HEK293 (cell line): ENCODE measurements around the gene FOXP1.

Source experiments
- CTCF ChIA-PET: fragments of 350-600 bp; formaldehyde crosslinking; extraction: SDS; loops from one replicate; lab custom pipeline; 2021; ENCODE audit warnings: antibody characterized with exemption; lab: Yijun Ruan, JAX
- POLR2A ChIA-PET: fragments of 300-600 bp; formaldehyde crosslinking; extraction: SDS; loops from one replicate; lab custom pipeline; 2020; ENCODE audit warnings: antibody characterized with exemption, inconsistent platforms; lab: Yijun Ruan, JAX
- H3K27ac ChIP-seq: fragments of 200-500 bp; sonication (Bioruptor generic); 2 replicates; pipeline ENCODE4 v1.5.1; 2014; ENCODE audit warnings: low read depth, low read length, control low read depth, inconsistent platforms; ENCODE audit errors: extremely low read depth
- H3K36me3 ChIP-seq, 2 experiments: fragments of 200-500 bp in 1 of 2; sonication (Bioruptor generic) in 1 of 2; 1 replicate in 1 of 2; 2 replicates in 1 of 2; pipeline ENCODE4 v1.5.1; 2014 to 2017; ENCODE audit warnings: inconsistent platforms in 2 of 2, low read length in 2 of 2; ENCODE audit not compliant: control insufficient read depth in 2 of 2, insufficient read depth in 1 of 2
- H3K4me1 ChIP-seq: fragments of 200-500 bp; sonication (Bioruptor generic); 2 replicates; pipeline ENCODE4 v1.5.1; 2014; ENCODE audit warnings: mild to moderate bottlenecking, low read length, inconsistent platforms; ENCODE audit not compliant: control insufficient read depth, insufficient read depth
- H3K4me3 ChIP-seq: 2 replicates; pipeline ENCODE4 v1.5.1; 2011; ENCODE audit warnings: low read depth, mild to moderate bottlenecking, control low read depth, low read length, moderate library complexity
- H3K9me3 ChIP-seq: fragments of 200-500 bp; sonication (Bioruptor generic); 2 replicates; pipeline ENCODE4 v1.5.1; 2014; ENCODE audit warnings: low read depth, low read length, inconsistent platforms; ENCODE audit not compliant: control insufficient read depth, insufficient read depth
- MZF1 ChIP-seq: fragments of 450-650 bp; formaldehyde crosslinking; IDR thresholded peaks from 2 replicates; pipeline ENCODE4 v1.5.1; 2017; ENCODE audit warnings: missing biosample characterization, missing genetic modification characterization, borderline replicate concordance
- ZNF10 ChIP-seq: fragments of 450-650 bp; formaldehyde crosslinking; IDR thresholded peaks from 2 replicates; pipeline ENCODE4 v1.5.1; 2017; ENCODE audit warnings: missing biosample characterization, missing genetic modification characterization
- ZNF24 ChIP-seq: fragments of 450-650 bp; formaldehyde crosslinking; IDR thresholded peaks from 2 replicates; pipeline ENCODE4 v1.5.1; 2016; ENCODE audit warnings: missing biosample characterization, missing genetic modification characterization
- ZNF311 ChIP-seq: fragments of 450-650 bp; formaldehyde crosslinking; IDR thresholded peaks from 2 replicates; pipeline ENCODE4 v1.5.1; 2017; ENCODE audit warnings: missing biosample characterization, missing genetic modification characterization, borderline replicate concordance
- ZNF473 ChIP-seq: fragments of 450-650 bp; formaldehyde crosslinking; IDR thresholded peaks from 2 replicates; pipeline ENCODE4 v1.5.1; 2017; ENCODE audit warnings: missing biosample characterization, missing genetic modification characterization
- ZNF596 ChIP-seq: fragments of 450-650 bp; IDR thresholded peaks from 2 replicates; pipeline ENCODE4 v1.5.0; 2018; ENCODE audit warnings: missing biosample characterization, mild to moderate bottlenecking, missing genetic modification characterization, moderate library complexity
- ZNF621 ChIP-seq: fragments of 450-650 bp; formaldehyde crosslinking; IDR thresholded peaks from 2 replicates; pipeline ENCODE4 v1.5.1; 2017; ENCODE audit warnings: missing biosample characterization, missing genetic modification characterization
- ZNF776 ChIP-seq: fragments of 450-650 bp; formaldehyde crosslinking; IDR thresholded peaks from 2 replicates; pipeline ENCODE4 v1.5.0; 2017; ENCODE audit warnings: missing biosample characterization, missing genetic modification characterization, borderline replicate concordance
- TF ChIP-seq, protein P1 (sequence below): fragments of 450-650 bp; formaldehyde crosslinking; IDR thresholded peaks from 2 replicates; pipeline ENCODE4 v1.5.1; 2016; ENCODE audit warnings: missing biosample characterization, missing genetic modification characterization, borderline replicate concordance
- TF ChIP-seq, protein P2 (sequence below): fragments of 450-650 bp; formaldehyde crosslinking; IDR thresholded peaks from 2 replicates; pipeline ENCODE4 v1.5.1; 2016; ENCODE audit warnings: missing biosample characterization, missing genetic modification characterization
- TF ChIP-seq, protein P3 (sequence below): fragments of 450-650 bp; formaldehyde crosslinking; IDR thresholded peaks from 2 replicates; pipeline ENCODE4 v1.5.0; 2017; ENCODE audit warnings: missing biosample characterization, missing genetic modification characterization, borderline replicate concordance
- TF ChIP-seq, protein P4 (sequence below): fragments of 450-650 bp; formaldehyde crosslinking; IDR thresholded peaks from 2 replicates; pipeline ENCODE4; 2016; ENCODE audit warnings: missing biosample characterization, missing genetic modification characterization
- TF ChIP-seq, protein P5 (sequence below): fragments of 450-650 bp; formaldehyde crosslinking; IDR thresholded peaks from 2 replicates; pipeline ENCODE4 v1.5.1; 2016; ENCODE audit warnings: missing biosample characterization, missing genetic modification characterization

FOXP1 gene

DNA sequence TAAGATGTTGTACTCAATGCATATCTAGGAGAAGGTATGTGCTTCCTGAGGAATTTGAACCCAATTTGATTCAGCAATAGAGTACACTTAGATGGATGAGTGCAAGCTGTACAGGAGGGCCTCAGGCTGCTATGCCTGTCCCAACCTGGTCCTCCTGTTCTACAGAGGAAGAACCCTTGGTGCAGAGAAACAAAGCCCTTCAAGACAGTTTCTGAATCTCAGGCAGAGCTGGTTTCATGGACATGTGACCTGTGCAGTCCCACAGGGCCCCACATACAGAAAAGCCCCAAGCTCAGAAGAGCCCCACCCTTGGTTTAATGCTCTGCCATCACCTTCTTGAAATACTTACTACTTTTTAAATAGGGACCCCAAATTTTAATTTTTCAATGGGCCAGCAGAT is 15.3 kb downstream of the FOXP1 start (continued):
- TF ChIP-seq, protein P1, sequence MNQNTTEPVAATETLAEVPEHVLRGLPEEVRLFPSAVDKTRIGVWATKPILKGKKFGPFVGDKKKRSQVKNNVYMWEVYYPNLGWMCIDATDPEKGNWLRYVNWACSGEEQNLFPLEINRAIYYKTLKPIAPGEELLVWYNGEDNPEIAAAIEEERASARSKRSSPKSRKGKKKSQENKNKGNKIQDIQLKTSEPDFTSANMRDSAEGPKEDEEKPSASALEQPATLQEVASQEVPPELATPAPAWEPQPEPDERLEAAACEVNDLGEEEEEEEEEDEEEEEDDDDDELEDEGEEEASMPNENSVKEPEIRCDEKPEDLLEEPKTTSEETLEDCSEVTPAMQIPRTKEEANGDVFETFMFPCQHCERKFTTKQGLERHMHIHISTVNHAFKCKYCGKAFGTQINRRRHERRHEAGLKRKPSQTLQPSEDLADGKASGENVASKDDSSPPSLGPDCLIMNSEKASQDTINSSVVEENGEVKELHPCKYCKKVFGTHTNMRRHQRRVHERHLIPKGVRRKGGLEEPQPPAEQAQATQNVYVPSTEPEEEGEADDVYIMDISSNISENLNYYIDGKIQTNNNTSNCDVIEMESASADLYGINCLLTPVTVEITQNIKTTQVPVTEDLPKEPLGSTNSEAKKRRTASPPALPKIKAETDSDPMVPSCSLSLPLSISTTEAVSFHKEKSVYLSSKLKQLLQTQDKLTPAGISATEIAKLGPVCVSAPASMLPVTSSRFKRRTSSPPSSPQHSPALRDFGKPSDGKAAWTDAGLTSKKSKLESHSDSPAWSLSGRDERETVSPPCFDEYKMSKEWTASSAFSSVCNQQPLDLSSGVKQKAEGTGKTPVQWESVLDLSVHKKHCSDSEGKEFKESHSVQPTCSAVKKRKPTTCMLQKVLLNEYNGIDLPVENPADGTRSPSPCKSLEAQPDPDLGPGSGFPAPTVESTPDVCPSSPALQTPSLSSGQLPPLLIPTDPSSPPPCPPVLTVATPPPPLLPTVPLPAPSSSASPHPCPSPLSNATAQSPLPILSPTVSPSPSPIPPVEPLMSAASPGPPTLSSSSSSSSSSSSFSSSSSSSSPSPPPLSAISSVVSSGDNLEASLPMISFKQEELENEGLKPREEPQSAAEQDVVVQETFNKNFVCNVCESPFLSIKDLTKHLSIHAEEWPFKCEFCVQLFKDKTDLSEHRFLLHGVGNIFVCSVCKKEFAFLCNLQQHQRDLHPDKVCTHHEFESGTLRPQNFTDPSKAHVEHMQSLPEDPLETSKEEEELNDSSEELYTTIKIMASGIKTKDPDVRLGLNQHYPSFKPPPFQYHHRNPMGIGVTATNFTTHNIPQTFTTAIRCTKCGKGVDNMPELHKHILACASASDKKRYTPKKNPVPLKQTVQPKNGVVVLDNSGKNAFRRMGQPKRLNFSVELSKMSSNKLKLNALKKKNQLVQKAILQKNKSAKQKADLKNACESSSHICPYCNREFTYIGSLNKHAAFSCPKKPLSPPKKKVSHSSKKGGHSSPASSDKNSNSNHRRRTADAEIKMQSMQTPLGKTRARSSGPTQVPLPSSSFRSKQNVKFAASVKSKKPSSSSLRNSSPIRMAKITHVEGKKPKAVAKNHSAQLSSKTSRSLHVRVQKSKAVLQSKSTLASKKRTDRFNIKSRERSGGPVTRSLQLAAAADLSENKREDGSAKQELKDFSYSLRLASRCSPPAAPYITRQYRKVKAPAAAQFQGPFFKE (tag by site-specific recombination) = no peak
- no peak for TF ChIP-seq MZF1 (tag by site-specific recombination)
- TF ChIP-seq, protein P2, sequence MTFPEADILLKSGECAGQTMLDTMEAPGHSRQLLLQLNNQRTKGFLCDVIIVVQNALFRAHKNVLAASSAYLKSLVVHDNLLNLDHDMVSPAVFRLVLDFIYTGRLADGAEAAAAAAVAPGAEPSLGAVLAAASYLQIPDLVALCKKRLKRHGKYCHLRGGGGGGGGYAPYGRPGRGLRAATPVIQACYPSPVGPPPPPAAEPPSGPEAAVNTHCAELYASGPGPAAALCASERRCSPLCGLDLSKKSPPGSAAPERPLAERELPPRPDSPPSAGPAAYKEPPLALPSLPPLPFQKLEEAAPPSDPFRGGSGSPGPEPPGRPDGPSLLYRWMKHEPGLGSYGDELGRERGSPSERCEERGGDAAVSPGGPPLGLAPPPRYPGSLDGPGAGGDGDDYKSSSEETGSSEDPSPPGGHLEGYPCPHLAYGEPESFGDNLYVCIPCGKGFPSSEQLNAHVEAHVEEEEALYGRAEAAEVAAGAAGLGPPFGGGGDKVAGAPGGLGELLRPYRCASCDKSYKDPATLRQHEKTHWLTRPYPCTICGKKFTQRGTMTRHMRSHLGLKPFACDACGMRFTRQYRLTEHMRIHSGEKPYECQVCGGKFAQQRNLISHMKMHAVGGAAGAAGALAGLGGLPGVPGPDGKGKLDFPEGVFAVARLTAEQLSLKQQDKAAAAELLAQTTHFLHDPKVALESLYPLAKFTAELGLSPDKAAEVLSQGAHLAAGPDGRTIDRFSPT (tag by site-specific recombination) = no peak
- TF ChIP-seq ZNF596 (tag by site-specific recombination) = no peak
- no peak for TF ChIP-seq ZNF311 (tag by site-specific recombination)

DNA sequence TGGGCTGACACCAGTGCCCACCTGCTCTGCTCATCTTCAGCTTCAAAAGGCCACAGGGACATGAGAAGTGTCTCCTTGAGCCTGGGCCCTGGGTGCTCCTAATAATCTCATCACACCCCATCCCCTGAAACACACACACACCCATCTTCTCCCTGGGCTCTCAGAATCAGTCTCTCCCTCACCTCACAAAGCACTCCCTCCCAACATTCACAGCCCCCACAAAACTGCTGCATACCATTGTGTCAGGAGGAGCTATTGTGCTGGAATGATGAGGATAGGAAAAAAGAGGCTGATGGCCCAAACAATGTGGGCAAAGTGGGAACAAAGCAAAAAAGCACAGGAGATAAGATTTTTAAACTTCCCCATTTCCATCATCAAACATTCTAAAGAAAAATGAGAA is 16.8 kb downstream of the FOXP1 start:
- POLR2A ChIA-PET = no interaction called here
- CTCF ChIA-PET = no interaction called here
- Histone ChIP-seq H3K27ac (no peak overlapping the region), H3K36me3 (peaks cover 0 to 18% of the 10 kb centered on the region in 2 experiments; a peak in 1 of 3 replicates), H3K9me3 (no peaks in the 10 kb centered on the region), H3K4me3 (no peak overlapping the region), H3K4me1 (no peaks in the 10 kb centered on the region)
- TF ChIP-seq ZNF24 (tag by site-specific recombination) (no peak), ZNF776 (tag by site-specific recombination) (no peak), ZNF10 (tag by site-specific recombination) (no peak), ZNF621 (tag by site-specific recombination) (no peak), ZNF473 (tag by site-specific recombination) (no peak)
- TF ChIP-seq, protein P3, sequence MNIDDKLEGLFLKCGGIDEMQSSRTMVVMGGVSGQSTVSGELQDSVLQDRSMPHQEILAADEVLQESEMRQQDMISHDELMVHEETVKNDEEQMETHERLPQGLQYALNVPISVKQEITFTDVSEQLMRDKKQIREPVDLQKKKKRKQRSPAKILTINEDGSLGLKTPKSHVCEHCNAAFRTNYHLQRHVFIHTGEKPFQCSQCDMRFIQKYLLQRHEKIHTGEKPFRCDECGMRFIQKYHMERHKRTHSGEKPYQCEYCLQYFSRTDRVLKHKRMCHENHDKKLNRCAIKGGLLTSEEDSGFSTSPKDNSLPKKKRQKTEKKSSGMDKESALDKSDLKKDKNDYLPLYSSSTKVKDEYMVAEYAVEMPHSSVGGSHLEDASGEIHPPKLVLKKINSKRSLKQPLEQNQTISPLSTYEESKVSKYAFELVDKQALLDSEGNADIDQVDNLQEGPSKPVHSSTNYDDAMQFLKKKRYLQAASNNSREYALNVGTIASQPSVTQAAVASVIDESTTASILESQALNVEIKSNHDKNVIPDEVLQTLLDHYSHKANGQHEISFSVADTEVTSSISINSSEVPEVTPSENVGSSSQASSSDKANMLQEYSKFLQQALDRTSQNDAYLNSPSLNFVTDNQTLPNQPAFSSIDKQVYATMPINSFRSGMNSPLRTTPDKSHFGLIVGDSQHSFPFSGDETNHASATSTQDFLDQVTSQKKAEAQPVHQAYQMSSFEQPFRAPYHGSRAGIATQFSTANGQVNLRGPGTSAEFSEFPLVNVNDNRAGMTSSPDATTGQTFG (tag by site-specific recombination) = no peak
- TF ChIP-seq, protein P4, sequence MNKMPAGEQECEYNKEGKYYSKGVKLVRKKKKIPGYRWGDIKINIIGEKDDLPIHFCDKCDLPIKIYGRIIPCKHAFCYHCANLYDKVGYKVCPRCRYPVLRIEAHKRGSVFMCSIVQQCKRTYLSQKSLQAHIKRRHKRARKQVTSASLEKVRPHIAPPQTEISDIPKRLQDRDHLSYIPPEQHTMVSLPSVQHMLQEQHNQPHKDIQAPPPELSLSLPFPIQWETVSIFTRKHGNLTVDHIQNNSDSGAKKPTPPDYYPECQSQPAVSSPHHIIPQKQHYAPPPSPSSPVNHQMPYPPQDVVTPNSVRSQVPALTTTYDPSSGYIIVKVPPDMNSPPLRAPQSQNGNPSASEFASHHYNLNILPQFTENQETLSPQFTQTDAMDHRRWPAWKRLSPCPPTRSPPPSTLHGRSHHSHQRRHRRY (tag by site-specific recombination) = no peak
- TF ChIP-seq, protein P5, sequence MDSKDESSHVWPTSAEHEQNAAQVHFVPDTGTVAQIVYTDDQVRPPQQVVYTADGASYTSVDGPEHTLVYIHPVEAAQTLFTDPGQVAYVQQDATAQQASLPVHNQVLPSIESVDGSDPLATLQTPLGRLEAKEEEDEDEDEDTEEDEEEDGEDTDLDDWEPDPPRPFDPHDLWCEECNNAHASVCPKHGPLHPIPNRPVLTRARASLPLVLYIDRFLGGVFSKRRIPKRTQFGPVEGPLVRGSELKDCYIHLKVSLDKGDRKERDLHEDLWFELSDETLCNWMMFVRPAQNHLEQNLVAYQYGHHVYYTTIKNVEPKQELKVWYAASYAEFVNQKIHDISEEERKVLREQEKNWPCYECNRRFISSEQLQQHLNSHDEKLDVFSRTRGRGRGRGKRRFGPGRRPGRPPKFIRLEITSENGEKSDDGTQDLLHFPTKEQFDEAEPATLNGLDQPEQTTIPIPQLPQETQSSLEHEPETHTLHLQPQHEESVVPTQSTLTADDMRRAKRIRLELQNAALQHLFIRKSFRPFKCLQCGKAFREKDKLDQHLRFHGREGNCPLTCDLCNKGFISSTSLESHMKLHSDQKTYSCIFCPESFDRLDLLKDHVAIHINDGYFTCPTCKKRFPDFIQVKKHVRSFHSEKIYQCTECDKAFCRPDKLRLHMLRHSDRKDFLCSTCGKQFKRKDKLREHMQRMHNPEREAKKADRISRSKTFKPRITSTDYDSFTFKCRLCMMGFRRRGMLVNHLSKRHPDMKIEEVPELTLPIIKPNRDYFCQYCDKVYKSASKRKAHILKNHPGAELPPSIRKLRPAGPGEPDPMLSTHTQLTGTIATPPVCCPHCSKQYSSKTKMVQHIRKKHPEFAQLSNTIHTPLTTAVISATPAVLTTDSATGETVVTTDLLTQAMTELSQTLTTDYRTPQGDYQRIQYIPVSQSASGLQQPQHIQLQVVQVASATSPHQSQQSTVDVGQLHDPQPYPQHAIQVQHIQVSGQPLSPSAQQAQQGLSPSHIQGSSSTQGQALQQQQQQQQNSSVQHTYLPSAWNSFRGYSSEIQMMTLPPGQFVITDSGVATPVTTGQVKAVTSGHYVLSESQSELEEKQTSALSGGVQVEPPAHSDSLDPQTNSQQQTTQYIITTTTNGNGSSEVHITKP (tag by site-specific recombination) = no peak
